IMR-90 (cell line): ENCODE measurements around the gene TRIM33. TPM values are rescaled to one million over a fixed set of nuclear protein-coding genes. Genes with fewer than 3 reads are reported as not detected.

Experiments used
- ATAC-seq: fragments of 200-7000 bp; cut with Tn5 transposase; 2 replicates; pipeline ENCODE4 v1.9.1; 2020; ENCODE audit warnings: low read depth, mild to moderate bottlenecking, moderate library complexity
- BruUV-seq: library from RNA; stranded (reverse); fragments of 400-500 nt; replicated peaks from 2 replicates; lab custom pipeline; 2021; lab: Mats Ljungman, UMichigan
- CTCF ChIA-PET: fragments of 300-600 bp; formaldehyde crosslinking; extraction: SDS; loops from one replicate; lab custom pipeline; 2021; ENCODE audit warnings: antibody characterized with exemption; lab: Yijun Ruan, JAX
- POLR2A ChIA-PET: fragments of 300-600 bp; sonication (Branson Sonifier 250); formaldehyde crosslinking; loops from one replicate; lab custom pipeline; 2022; ENCODE audit warnings: antibody characterized with exemption; ENCODE audit not compliant: unreplicated experiment; lab: Charles Lee
- DNase-seq: peaks from one replicate; pipeline ENCODE4 v3.0.0; 2013
- H2AFZ ChIP-seq: replicated peaks from 2 replicates; pipeline ENCODE3; 2013; ENCODE audit warnings: low read length, mild to moderate bottlenecking; ENCODE audit not compliant: poor library complexity
- H2AK5ac ChIP-seq: 2 replicates; pipeline ENCODE4 v1.6.1; 2013; ENCODE audit warnings: low read depth, low read length, inconsistent platforms
- H2AK9ac ChIP-seq: replicated peaks from 2 replicates; pipeline ENCODE3; 2013; ENCODE audit warnings: mild to moderate bottlenecking, low read depth, low read length, moderate library complexity; ENCODE audit not compliant: poor library complexity
- H2BK120ac ChIP-seq: 2 replicates; pipeline ENCODE4 v1.6.1; 2013; ENCODE audit warnings: low read depth, low read length, inconsistent platforms
- H2BK15ac ChIP-seq: 3 replicates; pipeline ENCODE4 v1.6.1; 2013; ENCODE audit warnings: low read depth, low read length, inconsistent platforms
- H2BK20ac ChIP-seq: 2 replicates; pipeline ENCODE4 v1.6.1; 2013; ENCODE audit warnings: low read depth, mild to moderate bottlenecking, inconsistent platforms, low read length, moderate library complexity
- H2BK5ac ChIP-seq: 2 replicates; pipeline ENCODE4 v1.6.1; 2013; ENCODE audit warnings: mild to moderate bottlenecking, low read depth, low read length, inconsistent platforms; ENCODE audit not compliant: poor library complexity, severe bottlenecking
- H3K14ac ChIP-seq: replicated peaks from 2 replicates; pipeline ENCODE4 v1.6.1; 2013; ENCODE audit warnings: low read depth, low read length, inconsistent platforms
- H3K18ac ChIP-seq: 2 replicates; pipeline ENCODE4 v1.6.1; 2013; ENCODE audit warnings: low read depth, low read length, control low read depth
- H3K23ac ChIP-seq: 2 replicates; pipeline ENCODE4 v1.6.1; 2013; ENCODE audit warnings: low read depth, low read length, inconsistent platforms
- H3K27ac ChIP-seq: 2 replicates; pipeline ENCODE4 v1.5.1; 2013; ENCODE audit warnings: mild to moderate bottlenecking, control low read depth, low read length; ENCODE audit not compliant: insufficient read depth
- H3K27me3 ChIP-seq: 2 replicates; pipeline ENCODE4 v1.6.1; 2013; ENCODE audit warnings: low read length; ENCODE audit not compliant: control insufficient read depth, insufficient read depth
- H3K36me3 ChIP-seq: 2 replicates; pipeline ENCODE4 v1.6.1; 2013; ENCODE audit warnings: low read length, mixed read lengths; ENCODE audit not compliant: control insufficient read depth, insufficient read depth
- H3K4ac ChIP-seq: 2 replicates; pipeline ENCODE4 v1.6.1; 2013; ENCODE audit warnings: low read depth, low read length, inconsistent platforms
- H3K4me1 ChIP-seq: 2 replicates; pipeline ENCODE4 v1.6.1; 2013; ENCODE audit warnings: low read length, mixed read lengths; ENCODE audit not compliant: control insufficient read depth, insufficient read depth
- H3K4me2 ChIP-seq: 2 replicates; pipeline ENCODE4 v1.6.1; 2013; ENCODE audit warnings: low read depth, mild to moderate bottlenecking, control low read depth, low read length, moderate library complexity
- H3K4me3 ChIP-seq: 2 replicates; pipeline ENCODE4 v1.5.1; 2013; ENCODE audit warnings: low read depth, mild to moderate bottlenecking, control low read depth, low read length, moderate library complexity; ENCODE audit not compliant: insufficient read depth
- H3K56ac ChIP-seq: 2 replicates; pipeline ENCODE4 v1.6.1; 2013; ENCODE audit warnings: low read length, inconsistent platforms; ENCODE audit not compliant: insufficient read depth; ENCODE audit errors: extremely low read depth
- H3K79me1 ChIP-seq, 2 experiments: 2 replicates each; pipeline ENCODE4 v1.6.1; 2013; ENCODE audit warnings: low read length in 2 of 2, inconsistent platforms in 1 of 2, low read depth in 1 of 2
- H3K9ac ChIP-seq: 2 replicates; pipeline ENCODE4 v1.6.1; 2013; ENCODE audit warnings: low read depth, low read length, control low read depth
- H3K9me1 ChIP-seq: 2 replicates; pipeline ENCODE4 v1.6.1; 2013; ENCODE audit warnings: low read length, inconsistent platforms; ENCODE audit not compliant: insufficient read depth
- H3K9me3 ChIP-seq: 2 replicates; pipeline ENCODE4 v1.6.1; 2013; ENCODE audit warnings: low read length; ENCODE audit not compliant: control insufficient read depth, insufficient read depth
- H4K20me1 ChIP-seq: 2 replicates; pipeline ENCODE4 v1.6.1; 2013; ENCODE audit warnings: low read length, inconsistent platforms; ENCODE audit not compliant: insufficient read depth
- H4K5ac ChIP-seq: 2 replicates; pipeline ENCODE4 v1.6.1; 2013; ENCODE audit warnings: mild to moderate bottlenecking, low read depth, low read length, control low read depth
- H4K8ac ChIP-seq, 2 experiments: 2 replicates each; pipeline ENCODE4 v1.6.1; 2013; ENCODE audit warnings: low read depth in 2 of 2, low read length in 2 of 2, control low read depth in 1 of 2, inconsistent platforms in 1 of 2
- H4K91ac ChIP-seq: 2 replicates; pipeline ENCODE4 v1.6.1; 2013; ENCODE audit warnings: low read depth, low read length, inconsistent platforms; ENCODE audit not compliant: insufficient read depth
- BHLHE40 ChIP-seq: fragments of 150-350 bp; IDR thresholded peaks from 2 replicates; pipeline ENCODE4 v1.6.1; 2016; ENCODE audit warnings: mild to moderate bottlenecking, low read depth, low read length
- CEBPB ChIP-seq: IDR thresholded peaks from 2 replicates; pipeline ENCODE4 v1.6.1; 2012; ENCODE audit warnings: low read depth, low read length, improper control_type of control experiment
- CTCF ChIP-seq: conservative IDR thresholded peaks from 2 replicates; pipeline ENCODE4 v1.5.1; 2012; ENCODE audit warnings: mild to moderate bottlenecking, low read depth, low read length, improper control_type of control experiment
- ELK1 ChIP-seq: fragments of 150-350 bp; IDR thresholded peaks from 2 replicates; pipeline ENCODE4 v1.6.1; 2016; ENCODE audit warnings: low read depth, mild to moderate bottlenecking, low read length, moderate library complexity, borderline replicate concordance
- FOS ChIP-seq: fragments of 150-350 bp; IDR thresholded peaks from 2 replicates; pipeline ENCODE4 v1.6.1; 2016; ENCODE audit warnings: low read depth, low read length
- MAFK ChIP-seq: IDR thresholded peaks from 2 replicates; pipeline ENCODE4 v1.6.1; 2012; ENCODE audit warnings: low read depth, low read length, improper control_type of control experiment
- MAZ ChIP-seq: IDR thresholded peaks from 2 replicates; pipeline ENCODE4 v1.6.1; 2012; ENCODE audit warnings: low read depth, mild to moderate bottlenecking, low read length, improper control_type of control experiment, moderate library complexity, borderline replicate concordance
- MXI1 ChIP-seq: IDR thresholded peaks from 2 replicates; pipeline ENCODE4 v1.6.1; 2012; ENCODE audit warnings: low read depth, mild to moderate bottlenecking, low read length, moderate library complexity, borderline replicate concordance
- NFE2L2 ChIP-seq: fragments of 150-350 bp; IDR thresholded peaks from 2 replicates; pipeline ENCODE4 v1.6.1; 2016; ENCODE audit warnings: low read depth, mild to moderate bottlenecking, low read length
- POLR2A ChIP-seq: IDR thresholded peaks from 2 replicates; pipeline ENCODE4 v1.6.1; 2012; ENCODE audit warnings: mild to moderate bottlenecking, low read depth, low read length
- RAD21 ChIP-seq: IDR thresholded peaks from 2 replicates; pipeline ENCODE4 v1.6.1; 2012; ENCODE audit warnings: low read length, improper control_type of control experiment
- RCOR1 ChIP-seq: IDR thresholded peaks from 2 replicates; pipeline ENCODE4 v1.6.1; 2012; ENCODE audit warnings: mild to moderate bottlenecking, low read length, improper control_type of control experiment; ENCODE audit not compliant: insufficient replicate concordance
- RFX5 ChIP-seq: IDR thresholded peaks from 2 replicates; pipeline ENCODE4 v1.8.0; 2012; ENCODE audit warnings: low read depth, mild to moderate bottlenecking, low read length, moderate library complexity
- SMC3 ChIP-seq: fragments of 150-350 bp; IDR thresholded peaks from 2 replicates; pipeline ENCODE4 v1.6.1; 2016; ENCODE audit warnings: low read depth, mild to moderate bottlenecking, antibody characterized with exemption, low read length, moderate library complexity
- USF2 ChIP-seq: fragments of 150-350 bp; IDR thresholded peaks from 2 replicates; pipeline ENCODE4 v1.6.1; 2017; ENCODE audit warnings: mild to moderate bottlenecking, antibody characterized with exemption, low read length, low read depth
- WGBS, 2 experiments: methylation state at CpG; one replicate each; pipeline versions ENCODE4 v1.1.5 to v1.1.7; 2013; ENCODE audit warnings: missing lambda C conversion rate in 2 of 2; ENCODE audit not compliant: insufficient read length in 1 of 2; ENCODE audit errors: extremely low coverage in 2 of 2; 5-methylcytosine and 5-hydroxymethylcytosine counted together
- dilution Hi-C: fragments of 300-500 bp; cut with HindIII; formaldehyde crosslinking; loops from one replicate; pipeline ENCODE4 v1.14.3; 2018; ENCODE audit warnings: low sequenced_read_pairs; ENCODE audit not compliant: unreplicated experiment
- in situ Hi-C: fragments of 300-500 bp; cut with MboI; formaldehyde crosslinking; loops from 3 replicates; pipeline ENCODE4 v1.14.3; 2019; ENCODE audit warnings: low sequenced_read_pairs, inconsistent platforms, mixed read lengths
- intact Hi-C: fragments of 100-400 bp; cut with micrococcal nuclease; formaldehyde crosslinking; loops from 2 replicates; pipeline ENCODE4 v1.10.0; 2022
- polyA plus RNA-seq, 3 experiments: library from polyadenylated mRNA; depleted of rRNA; stranded (reverse); fragments of >200 nt; gene quantifications; 2 replicates each; pipeline ENCODE4 v1.2.3, GENCODE V29; 2012; ENCODE audit warnings: low replicate concordance in 1 of 3
- total RNA-seq: library from RNA; depleted of rRNA; stranded (reverse); fragments of >200 nt; gene quantifications from 2 replicates; pipeline ENCODE4 v1.2.3, GENCODE V29; 2012

Gene TRIM33
- total and polyA plus RNA-seq, 2 of the 4 experiments (the other 2 are of a cell fraction): 9.5 to 40.1 TPM

GRCh38 chr1:114437812-114438211, 73.2 kb downstream of the TRIM33 start:
- no CpG with 5 or more reads among the region's 1 CpG for WGBS, 2 experiments

More at GRCh38 chr1:114437812-114438211, 73.2 kb downstream of the TRIM33 start:
- no peaks in the 10 kb centered on the region for H3K9me3 ChIP-seq
- dilution Hi-C loops (no loop called here), intact Hi-C loops (no loop called here), in situ Hi-C loops (no loop called here)
- H2BK5ac ChIP-seq: no peak overlapping the region
- H2BK15ac ChIP-seq: no peak overlapping the region
- ATAC-seq: no peak
- H3K4ac ChIP-seq: no peak overlapping the region
- TF ChIP-seq RCOR1 (no peak), RAD21 (no peak), CTCF (no peak), BHLHE40 (no peak), CEBPB (no peak), MXI1 (no peak), FOS (no peak), USF2 (no peak), MAZ (no peak), SMC3 (no peak), NFE2L2 (no peak), MAFK (no peak), ELK1 (no peak), RFX5 (no peak), POLR2A (no peak)
- no peak overlapping the region for H4K8ac ChIP-seq
- H3K36me3 ChIP-seq: peaks cover 5% of the 10 kb centered on the region
- H3K18ac ChIP-seq: no peak overlapping the region
- H4K20me1 ChIP-seq: no peaks in the 10 kb centered on the region
- no peak for DNase-seq
- no peak overlapping the region for H2AK9ac ChIP-seq
- H3K4me1 ChIP-seq: no peaks in the 10 kb centered on the region
- H3K79me1 ChIP-seq: peaks cover 9 to 25% of the 10 kb centered on the region in 2 experiments; a peak in 3 of 4 replicates
- H4K5ac ChIP-seq: no peak overlapping the region
- no TSS peak for BruUV-seq
- H2AK5ac ChIP-seq: no peak overlapping the region
- no peak overlapping the region for H3K4me3 ChIP-seq
- ChIA-PET POLR2A (no interaction called here), CTCF (interaction anchor here (1.0 kb wide), 1 partner anchor 10 kb away, joined by 3 read pairs; no protein-coding TSS in a partner anchor)
- H4K91ac ChIP-seq: no peak overlapping the region
- no peak overlapping the region for H2AFZ ChIP-seq
- no peak overlapping the region for H2BK20ac ChIP-seq
- H3K27me3 ChIP-seq: no peaks in the 10 kb centered on the region
- no peak overlapping the region for H3K9ac ChIP-seq
- no peak overlapping the region for H3K4me2 ChIP-seq
- no peak overlapping the region for H3K27ac ChIP-seq
- H2BK120ac ChIP-seq: no peak overlapping the region
- H3K56ac ChIP-seq: no peak overlapping the region
- H3K23ac ChIP-seq: no peak overlapping the region
- H3K14ac ChIP-seq: no peak overlapping the region
- 0 out of 2 replicates have a peak, but pooled peaks cover 6% of the 10 kb centered on the region for H3K9me1 ChIP-seq
